Renal pelvis (tissue), 4 donors: Measurements from ENCODE around the gene CBARP. TPM values are rescaled to one million over a fixed set of nuclear protein-coding genes. Genes with fewer than 3 reads are reported as not detected.

Source experiments
- DNase-seq: peaks from one replicate; pipeline ENCODE4 v3.0.0-alpha.2; 2013
- polyA plus RNA-seq, 3 donors: library from polyadenylated mRNA; unstranded; fragments of 120-200 nt; gene quantifications; one replicate each; pipeline ENCODE4 v1.2.1, GENCODE V29; 2013; ENCODE audit not compliant: insufficient read length in 3 of 3

CBARP gene
- polyA plus RNA-seq, 3 donors: 2.0 to 3.2 (median 2.7) TPM

GRCh38 chr19:1240925-1241324, 3.1 kb upstream of the CBARP start:
- DNase-seq: no peak

- peak; percentile 90 for DNase-seq
Observed at GRCh38 chr19:1239796-1240737, 2.3 kb upstream of the CBARP start.

- DNase-seq: no peak
Observed at GRCh38 chr19:1239420-1239795, 1.6 kb upstream of the CBARP start.

- no peak for DNase-seq
Observed at GRCh38 chr19:1238369-1239303, 831 bp upstream of the CBARP start.

GRCh38 chr19:1237027-1237659, 662 bp downstream of the CBARP start:
- no peak for DNase-seq

- DNase-seq: no peak
Observed at GRCh38 chr19:1236576-1236975, 1.2 kb downstream of the CBARP start.

GRCh38 chr19:1235625-1236538, 1.9 kb downstream of the CBARP start:
- DNase-seq: no peak

- DNase-seq: no peak
Observed at GRCh38 chr19:1234955-1235380, 2.8 kb downstream of the CBARP start.

- no peak for DNase-seq
Observed at GRCh38 chr19:1234051-1234954, 3.5 kb downstream of the CBARP start.

GRCh38 chr19:1233115-1233667, 4.6 kb downstream of the CBARP start:
- DNase-seq: no peak

- no peak for DNase-seq
Observed at GRCh38 chr19:1232652-1233072, 5.1 kb downstream of the CBARP start.

GRCh38 chr19:1231729-1232637, 5.8 kb downstream of the CBARP start:
- DNase-seq: no peak

- DNase-seq: no peak
Observed at GRCh38 chr19:1230783-1231489, 6.9 kb downstream of the CBARP start.

- DNase-seq: no peak
Observed at GRCh38 chr19:1229924-1230782, 7.7 kb downstream of the CBARP start.

- no peak for DNase-seq
Observed at GRCh38 chr19:1229056-1229923, 8.5 kb downstream of the CBARP start.
